Amniotic stem cell (primary cell): Measurements from ENCODE around the gene PANK1.
"Not testable (repeated sequence)": the region's sequence is repeated elsewhere in the genome, so short reads cannot be mapped to it uniquely, and the experiment has no call there.

Experiments
- DNase-seq: peaks from one replicate; lab custom pipeline; 2025; lab: John Stamatoyannopoulos, UW

PANK1 gene

GRCh38 chr10:89651916-89652573 lies 7.0 kb upstream of the PANK1 start:
- DNase-seq: no peak

- no peak for DNase-seq
Measured at GRCh38 chr10:89651205-89651915, 6.3 kb upstream of the PANK1 start.

- DNase-seq: no peak
Measured at GRCh38 chr10:89649051-89649450, 4.0 kb upstream of the PANK1 start.

- DNase-seq: no peak
Measured at GRCh38 chr10:89648074-89648473, 3.0 kb upstream of the PANK1 start.

GRCh38 chr10:89646889-89647657 lies 2.0 kb upstream of the PANK1 start:
- no peak for DNase-seq

GRCh38 chr10:89645742-89646172 lies 715 bp upstream of the PANK1 start:
- no peak for DNase-seq

GRCh38 chr10:89644691-89644966 lies 413 bp downstream of the PANK1 start:
- DNase-seq: no peak

GRCh38 chr10:89643812-89644690 lies 991 bp downstream of the PANK1 start:
- DNase-seq: peak; percentile 89

GRCh38 chr10:89643431-89643811 lies 1.6 kb downstream of the PANK1 start:
- DNase-seq: no peak

GRCh38 chr10:89642193-89642592 lies 2.8 kb downstream of the PANK1 start:
- DNase-seq: no peak

- no peak for DNase-seq
Measured at GRCh38 chr10:89640241-89640640, 4.8 kb downstream of the PANK1 start.

- DNase-seq: no peak
Measured at GRCh38 chr10:89639326-89639725, 5.7 kb downstream of the PANK1 start.

GRCh38 chr10:89637113-89637512 lies 7.9 kb downstream of the PANK1 start:
- DNase-seq: no peak

- DNase-seq: no peak
Measured at GRCh38 chr10:89634637-89635036, 10.4 kb downstream of the PANK1 start.

- no peak for DNase-seq
Measured at GRCh38 chr10:89633484-89633883, 11.6 kb downstream of the PANK1 start.

GRCh38 chr10:89632824-89633223 lies 12.2 kb downstream of the PANK1 start:
- no peak for DNase-seq

- no peak for DNase-seq
Measured at GRCh38 chr10:89627830-89628229, 17.2 kb downstream of the PANK1 start.

- no peak for DNase-seq
Measured at GRCh38 chr10:89625041-89625765, 19.8 kb downstream of the PANK1 start.

GRCh38 chr10:89624020-89624419 lies 21.0 kb downstream of the PANK1 start:
- no peak for DNase-seq

- DNase-seq: no peak
Measured at GRCh38 chr10:89622151-89622550, 22.9 kb downstream of the PANK1 start.

- DNase-seq: no peak
Measured at GRCh38 chr10:89621438-89621837, 23.6 kb downstream of the PANK1 start.

GRCh38 chr10:89620296-89620695 lies 24.7 kb downstream of the PANK1 start:
- not testable (repeated sequence) for DNase-seq
